Endothelial cell of umbilical vein (primary cell): ENCODE data around the gene ZMIZ2. TPM values are rescaled to one million over a fixed set of nuclear protein-coding genes. Genes with fewer than 3 reads are reported as not detected.
A peak's percentile ranks its signal among the peaks of the same experiment; 100 is the strongest.

ENCODE experiments used
- BruUV-seq: library from RNA; stranded (reverse); fragments of 400-500 nt; replicated peaks from 2 replicates; lab custom pipeline; 2021; lab: Mats Ljungman, UMichigan
- CTCF ChIA-PET: fragments of 300-600, 350-600 bp; sonication (Branson Sonifier 250); formaldehyde crosslinking; loops from one replicate; lab custom pipeline; 2021; ENCODE audit warnings: antibody characterized with exemption, inconsistent platforms; lab: Charles Lee
- POLR2A ChIA-PET: fragments of 300-600, 350-600 bp; sonication (Branson Sonifier 250); formaldehyde crosslinking; loops from one replicate; lab custom pipeline; 2021; ENCODE audit warnings: antibody characterized with exemption, inconsistent platforms; lab: Charles Lee
- DNase-seq: peaks from one replicate; pipeline ENCODE4 v3.0.0-alpha.2; 2011; ENCODE audit warnings: low read depth, low spot score
- FAIRE-seq: peaks from 2 replicates; lab custom pipeline; 2011; peaks lifted over from hg19 to GRCh38; lab: Jason Lieb, UNC
- H2AFZ ChIP-seq: 2 replicates; pipeline ENCODE4 v1.6.0; 2012; ENCODE audit warnings: low read depth, low read length, control low read depth, inconsistent platforms
- H3K27ac ChIP-seq: 2 replicates; pipeline ENCODE4 v1.5.1; 2011; ENCODE audit warnings: low read depth, mild to moderate bottlenecking, control low read depth, low read length, moderate library complexity; ENCODE audit not compliant: insufficient read depth
- H3K27me3 ChIP-seq, 2 experiments: 2 replicates each; pipeline versions ENCODE4 v1.6.0 to v1.6.1; 2011; ENCODE audit warnings: low read length in 2 of 2, mixed read lengths in 1 of 2; ENCODE audit not compliant: control insufficient read depth in 2 of 2, insufficient read depth in 2 of 2
- H3K36me3 ChIP-seq, 2 experiments: 2 replicates in 1 of 2; 3 replicates in 1 of 2; pipeline ENCODE4 v1.5.1; 2011; ENCODE audit warnings: low read length in 2 of 2, mild to moderate bottlenecking in 1 of 2, moderate library complexity in 1 of 2; ENCODE audit not compliant: control insufficient read depth in 2 of 2, insufficient read depth in 2 of 2; ENCODE audit errors: extremely low read depth in 1 of 2
- H3K4me1 ChIP-seq: 3 replicates; pipeline ENCODE4 v1.5.1; 2011; ENCODE audit warnings: mild to moderate bottlenecking, low read length; ENCODE audit not compliant: control insufficient read depth, insufficient read depth; ENCODE audit errors: extremely low read depth
- H3K4me2 ChIP-seq: 2 replicates; pipeline ENCODE4 v1.6.1; 2011; ENCODE audit warnings: low read length, control low read depth, mixed read lengths; ENCODE audit not compliant: insufficient read depth
- H3K4me3 ChIP-seq, 3 experiments: fragments of 200-600 bp in 1 of 3; sonication (generic), shearing (Covaris generic) in 1 of 3; replicated peaks in 1 of 3; 2 replicates each; pipeline ENCODE4 v1.5.1; 2011 to 2016; ENCODE audit warnings: control low read depth in 3 of 3, low read length in 3 of 3, mild to moderate bottlenecking in 2 of 3, inconsistent platforms in 1 of 3, low read depth in 1 of 3, moderate library complexity in 1 of 3; ENCODE audit not compliant: insufficient read depth in 1 of 3
- H3K79me2 ChIP-seq: 2 replicates; pipeline ENCODE4 v1.6.0; 2012; ENCODE audit warnings: low read length, inconsistent platforms; ENCODE audit not compliant: control insufficient read depth, insufficient read depth
- H3K9ac ChIP-seq: replicated peaks from 2 replicates; pipeline ENCODE3; 2011; ENCODE audit warnings: low read length, control low read depth; ENCODE audit not compliant: insufficient read depth; ENCODE audit errors: extremely low read depth
- H3K9me1 ChIP-seq: replicated peaks from 3 replicates; pipeline ENCODE4 v1.6.0; 2011; ENCODE audit warnings: mild to moderate bottlenecking, low read length; ENCODE audit not compliant: control insufficient read depth, insufficient read depth; ENCODE audit errors: extremely low read depth
- H3K9me3 ChIP-seq: replicated peaks from 2 replicates; pipeline ENCODE4 v1.5.1; 2012; ENCODE audit warnings: low read length, inconsistent platforms; ENCODE audit not compliant: control insufficient read depth, insufficient read depth
- H4K20me1 ChIP-seq: replicated peaks from 2 replicates; pipeline ENCODE3; 2011; ENCODE audit warnings: mild to moderate bottlenecking, low read length; ENCODE audit not compliant: control insufficient read depth, insufficient read depth; ENCODE audit errors: extremely low read depth
- EZH2 ChIP-seq: IDR thresholded peaks from 2 replicates; pipeline ENCODE4 v1.6.1; 2012; ENCODE audit warnings: borderline replicate concordance, low read depth, mild to moderate bottlenecking, moderate library complexity, low read length, inconsistent platforms; ENCODE audit not compliant: severe bottlenecking
- FOS ChIP-seq: IDR thresholded peaks from 2 replicates; pipeline ENCODE4 v1.6.1; 2011; ENCODE audit warnings: mild to moderate bottlenecking, low read length, moderate library complexity, borderline replicate concordance; ENCODE audit not compliant: insufficient read depth
- JUN ChIP-seq: IDR thresholded peaks from 2 replicates; pipeline ENCODE4 v1.6.1; 2011; ENCODE audit warnings: borderline replicate concordance, low read depth; ENCODE audit not compliant: insufficient read length, insufficient read depth
- MAX ChIP-seq: IDR thresholded peaks from 2 replicates; pipeline ENCODE4 v1.6.1; 2011; ENCODE audit not compliant: insufficient read depth, insufficient read length
- MYC ChIP-seq: IDR thresholded peaks from one replicate; pipeline ENCODE4 v1.6.1; 2011; ENCODE audit warnings: mild to moderate bottlenecking, low read depth, low read length
- POLR2A ChIP-seq: IDR thresholded peaks from 2 replicates; pipeline ENCODE4 v1.6.1; 2012; ENCODE audit warnings: low read depth, mild to moderate bottlenecking, control low read depth, low read length
- POLR2AphosphoS5 ChIP-seq: IDR thresholded peaks from 2 replicates; pipeline ENCODE4 v1.6.1; 2012; ENCODE audit warnings: low read depth, mild to moderate bottlenecking, control low read depth, low read length, moderate library complexity; ENCODE audit not compliant: insufficient read depth
- dilution Hi-C: fragments of 300-500 bp; cut with MboI; formaldehyde crosslinking; loops from one replicate; pipeline ENCODE4 v1.15.0; 2019; ENCODE audit warnings: low sequenced_read_pairs; ENCODE audit not compliant: extremely low pct_ligation_motif_present
- intact Hi-C: fragments of 100-400 bp; cut with micrococcal nuclease; formaldehyde crosslinking; loops from one replicate; pipeline ENCODE4 v1.10.0; 2022
- polyA plus RNA-seq, 4 experiments: library from polyadenylated mRNA; depleted of rRNA in 3 of 4; stranded (reverse) in 3 of 4; unstranded in 1 of 4; fragments of >200 nt; gene quantifications; 2 replicates each; pipeline versions ENCODE4 v1.2.1 to v1.2.3, GENCODE V29; 2011 to 2012; ENCODE audit warnings: missing spikeins in 1 of 4
- total RNA-seq: library from RNA; stranded (reverse); gene quantifications from 2 replicates; pipeline ENCODE4 v1.2.3, GENCODE V29; 2021

ZMIZ2 gene
- total and polyA plus RNA-seq, 2 donors (not counting 3 experiments of a cell fraction or from before 2014, with no cell fraction given), result 30.6 to 87.5 TPM

GRCh38 chr7:44796504-44797328, 48.1 kb downstream of the ZMIZ2 start, which contains the start of gene PPIA:
PPIA (plus strand) TSS chr7:44796681; CDS start chr7:44796725, 44 bp downstream.
- peak within 1 kb of the TSS; percentile 55 for H2AFZ ChIP-seq
- peaks cover 47% of the 10 kb centered on the region for H3K79me2 ChIP-seq
- H4K20me1 ChIP-seq, result peaks cover 8% of the 10 kb centered on the region
- H3K27ac ChIP-seq, result peak within 1 kb of the TSS; percentile 97
- ChIA-PET CTCF (interaction anchor here (2.4 kb wide), 1 partner anchor 51 kb away, joined by 14 read pairs; the partner anchor contains the start of gene H2AZ2), POLR2A (interaction anchor here (0.6 to 1.0 kb wide), 4 partner anchors 24 to 205 kb away, joined by 3 to 6 read pairs (median 4); partner anchors contain the start of gene OGDH)
- peak within 1 kb of the TSS; percentile 91 to 93 (median 93) for H3K4me3 ChIP-seq
- H3K9me3 ChIP-seq, result no peaks in the 10 kb centered on the region
- dilution Hi-C loops (no loop called here), intact Hi-C loops (loop anchor here (1.0 to 2.0 kb wide), 8 partner anchors 48 to 214 kb away; partner anchors contain the start of genes H2AZ2, OGDH, PURB and TMED4)
- peak; percentile 90 for FAIRE-seq
- peaks cover 10% of the 10 kb centered on the region for H3K4me1 ChIP-seq
- H3K4me2 ChIP-seq, result peak within 1 kb of the TSS; percentile 91
- H3K27me3 ChIP-seq, result no peaks in the 10 kb centered on the region
- TF ChIP-seq MAX, result peak; percentile 84
- peak; percentile 97 for TF ChIP-seq POLR2A
- no peak for TF ChIP-seq EZH2
- TF ChIP-seq FOS, result no peak
- no peak for TF ChIP-seq JUN
- peak; percentile 94 for TF ChIP-seq MYC
- TF ChIP-seq POLR2AphosphoS5, result peak; percentile 89
- H3K9me1 ChIP-seq, result no peaks in the 10 kb centered on the region
- H3K9ac ChIP-seq, result peak within 1 kb of the TSS; percentile 100
- BruUV-seq, result TSS peak; percentile 89
- H3K36me3 ChIP-seq, result peaks cover 10 to 18% of the 10 kb centered on the region in 2 experiments
- DNase-seq, result peak; percentile 97
